Measurements from ENCODE around the gene PRKCE.

- TF ChIP-seq CTCF (conservative IDR thresholded peaks at IDR 0.05; ENCODE audit: low read depth, low read length), result no peak
- no peak for TF ChIP-seq EZH2 (IDR thresholded peaks at IDR 0.05; ENCODE audit: borderline replicate concordance, low read depth, low read length, poor library complexity, severe bottlenecking)
Observed at GRCh38 chr2:45725731-45726130, 74.3 kb downstream of the PRKCE start.
